HepG2 (cell line): ENCODE measurements around the gene KIRREL3. TPM values are rescaled to one million over a fixed set of nuclear protein-coding genes. Genes with fewer than 3 reads are reported as not detected.

Experiments used
- ATAC-seq: fragments of 200-7000 bp; cut with Tn5 transposase; 3 replicates; pipeline ENCODE4 v1.9.1; 2020; ENCODE audit warnings: mild to moderate bottlenecking, moderate library complexity
- BruUV-seq: library from RNA; stranded (reverse); fragments of 400-500 nt; replicated peaks from 2 replicates; lab custom pipeline; 2021; lab: Mats Ljungman, UMichigan
- CTCF ChIA-PET: fragments of 300-600 bp; formaldehyde crosslinking; extraction: SDS; loops from one replicate; lab custom pipeline; 2021; ENCODE audit warnings: low total read pairs, inconsistent platforms, low intra/inter-chr PET ratio; lab: Yijun Ruan, JAX
- POLR2A ChIA-PET: fragments of 350-600 bp; sonication (Branson Sonifier 250); formaldehyde crosslinking; loops from one replicate; lab custom pipeline; 2020; ENCODE audit warnings: antibody characterized with exemption, inconsistent platforms; lab: Yijun Ruan, JAX
- DNase-seq: peaks from one replicate; pipeline ENCODE4 v3.0.0-alpha.2; 2015; ENCODE audit warnings: low spot score
- FAIRE-seq: peaks from 3 replicates; lab custom pipeline; 2011; peaks lifted over from hg19 to GRCh38; lab: Jason Lieb, UNC
- H2AFZ ChIP-seq: one replicate; pipeline ENCODE4 v1.6.1; 2011; ENCODE audit warnings: low read length, inconsistent platforms
- H3K27ac ChIP-seq: fragments of 300-600 bp; 3 replicates; pipeline ENCODE4 v1.8.0; 2011; ENCODE audit warnings: mixed run types, mild to moderate bottlenecking, mixed read lengths, low read length, inconsistent platforms; ENCODE audit not compliant: insufficient read depth; ENCODE audit errors: extremely low read length
- H3K27me3 ChIP-seq, 2 experiments: fragments of 200-600 bp in 1 of 2; 2 replicates in 1 of 2; 3 replicates in 1 of 2; pipeline versions ENCODE4 v1.6.0 to v1.8.0; 2011; ENCODE audit warnings: low read length in 2 of 2, mild to moderate bottlenecking in 2 of 2, moderate library complexity in 2 of 2, inconsistent platforms in 1 of 2; ENCODE audit not compliant: insufficient read depth in 2 of 2, control insufficient read depth in 1 of 2
- H3K36me3 ChIP-seq, 2 experiments: fragments of 200-600 bp in 1 of 2; replicated peaks in 1 of 2; 2 replicates in 1 of 2; 3 replicates in 1 of 2; pipeline versions ENCODE4 v1.5.1 to v1.8.0; 2011; ENCODE audit warnings: low read length in 2 of 2, inconsistent platforms in 1 of 2; ENCODE audit not compliant: insufficient read depth in 2 of 2, control insufficient read depth in 1 of 2
- H3K4me1 ChIP-seq: 2 replicates; pipeline ENCODE4 v1.5.1; 2012; ENCODE audit warnings: low read length, inconsistent platforms; ENCODE audit not compliant: insufficient read depth
- H3K4me2 ChIP-seq: 2 replicates; pipeline ENCODE4 v1.6.0; 2011; ENCODE audit warnings: low read depth, low read length, inconsistent platforms
- H3K4me3 ChIP-seq, 3 experiments: fragments of 200-600 bp in 1 of 3; sonication (generic), shearing (Covaris generic) in 1 of 3; replicated peaks in 1 of 3; 2 replicates each; pipeline ENCODE4 v1.5.1; 2011 to 2016; ENCODE audit warnings: low read length in 3 of 3, inconsistent platforms in 2 of 3, low read depth in 2 of 3, mild to moderate bottlenecking in 2 of 3, control low read depth in 1 of 3, mixed read lengths in 1 of 3; ENCODE audit not compliant: insufficient read depth in 1 of 3
- H3K79me2 ChIP-seq: one replicate; pipeline ENCODE4 v1.6.1; 2011; ENCODE audit warnings: low read length, inconsistent platforms; ENCODE audit not compliant: insufficient read depth
- H3K9ac ChIP-seq: 2 replicates; pipeline ENCODE4 v1.6.0; 2011; ENCODE audit warnings: mild to moderate bottlenecking, low read depth, low read length, inconsistent platforms; ENCODE audit not compliant: insufficient read depth
- H3K9me3 ChIP-seq: 2 replicates; pipeline ENCODE4 v1.5.1; 2012; ENCODE audit warnings: mild to moderate bottlenecking, low read length
- H4K20me1 ChIP-seq: 2 replicates; pipeline ENCODE4 v1.6.0; 2011; ENCODE audit warnings: inconsistent platforms, mild to moderate bottlenecking, low read length, moderate library complexity; ENCODE audit not compliant: insufficient read depth
- EED ChIP-seq: sonication (generic); formaldehyde crosslinking; IDR thresholded peaks from 2 replicates; pipeline ENCODE4 v1.5.0; 2020; ENCODE audit warnings: mild to moderate bottlenecking, missing genetic modification reagents
- NKX3-1 ChIP-seq: sonication (generic); formaldehyde crosslinking; IDR thresholded peaks from 2 replicates; pipeline ENCODE4 v1.5.0; 2020; ENCODE audit warnings: missing genetic modification reagents
- PHF8 ChIP-seq: sonication (generic); formaldehyde crosslinking; IDR thresholded peaks from 2 replicates; pipeline ENCODE4 v1.5.0; 2020; ENCODE audit warnings: missing genetic modification reagents
- PLRG1 ChIP-seq: fragments of 450-650 bp; conservative IDR thresholded peaks from 2 replicates; pipeline ENCODE4 v1.6.1; 2016
- SALL2 ChIP-seq: sonication (generic); formaldehyde crosslinking; IDR thresholded peaks from 2 replicates; pipeline ENCODE4 v1.8.1; 2023; ENCODE audit warnings: mild to moderate bottlenecking, missing genetic modification reagents, inconsistent platforms
- SIX4 ChIP-seq: sonication (generic); formaldehyde crosslinking; IDR thresholded peaks from 2 replicates; pipeline ENCODE4 v1.4.0; 2020; ENCODE audit warnings: missing genetic modification reagents
- TRIM24 ChIP-seq: sonication (generic); formaldehyde crosslinking; IDR thresholded peaks from 2 replicates; pipeline ENCODE4 v1.8.0; 2022; ENCODE audit warnings: mild to moderate bottlenecking, missing genetic modification reagents
- ZFP37 ChIP-seq: sonication (generic); formaldehyde crosslinking; IDR thresholded peaks from 2 replicates; pipeline ENCODE4 v1.4.0; 2020; ENCODE audit warnings: missing genetic modification reagents, borderline replicate concordance
- ZNF253 ChIP-seq: sonication (generic); formaldehyde crosslinking; IDR thresholded peaks from 2 replicates; pipeline ENCODE4 v1.8.0; 2022; ENCODE audit warnings: mild to moderate bottlenecking, missing genetic modification reagents, borderline replicate concordance
- ZNF484 ChIP-seq: sonication (generic); formaldehyde crosslinking; IDR thresholded peaks from 2 replicates; pipeline ENCODE4 v1.5.1; 2020; ENCODE audit warnings: mild to moderate bottlenecking, low read depth, missing genetic modification reagents, borderline replicate concordance
- ZNF749 ChIP-seq: sonication (generic); formaldehyde crosslinking; IDR thresholded peaks from 2 replicates; pipeline ENCODE4 v1.8.0; 2022; ENCODE audit warnings: mild to moderate bottlenecking, missing genetic modification reagents, moderate library complexity, borderline replicate concordance
- ZSCAN31 ChIP-seq: sonication (generic); formaldehyde crosslinking; IDR thresholded peaks from 2 replicates; pipeline ENCODE4 v1.5.0; 2020; ENCODE audit warnings: low read depth, mild to moderate bottlenecking, missing genetic modification reagents
- WGBS: methylation state at CpG from one replicate; pipeline ENCODE4 v1.1.6; 2017; ENCODE audit warnings: low lambda C conversion rate; 5-methylcytosine and 5-hydroxymethylcytosine counted together
- in situ Hi-C: cut with HindIII; loops from 2 replicates; pipeline ENCODE4 v1.10.0; 2017; ENCODE audit warnings: low pct_unique_long_range_greater_than_20kb; ENCODE audit not compliant: extremely low pct_ligation_motif_present
- intact Hi-C: fragments of 100-400 bp; cut with micrococcal nuclease; formaldehyde crosslinking; loops from one replicate; pipeline ENCODE4 v1.10.0; 2022; ENCODE audit not compliant: unreplicated experiment
- polyA plus RNA-seq, 8 experiments: library from polyadenylated mRNA; depleted of rRNA in 3 of 8; stranded (reverse) in 7 of 8; unstranded in 1 of 8; fragments of >200 nt; fragmentation: Illumina TruSeq in 4 of 8; extraction: Trizol in 4 of 8; gene quantifications; 2 replicates each; pipeline versions ENCODE4 v1.2.1 to v1.2.3, GENCODE V29; 2011 to 2016; ENCODE audit warnings: low read depth in 4 of 8, missing spikeins in 1 of 8, mixed read lengths in 1 of 8; ENCODE audit not compliant: insufficient read depth in 1 of 8
- total RNA-seq, 5 experiments: library from RNA; depleted of rRNA; stranded (reverse); fragments of >200 nt; fragmentation: Illumina TruSeq; extraction: Trizol; gene quantifications; 2 replicates each; pipeline ENCODE4 v1.2.3, GENCODE V29; 2016; ENCODE audit warnings: low read depth in 1 of 5
- TF ChIP-seq, protein P1 (sequence below): sonication (generic); formaldehyde crosslinking; IDR thresholded peaks from 2 replicates; pipeline ENCODE4 v1.5.1; 2020; ENCODE audit warnings: mild to moderate bottlenecking, missing genetic modification reagents, moderate library complexity
- TF ChIP-seq, protein P2 (sequence below): sonication (generic); formaldehyde crosslinking; IDR thresholded peaks from 2 replicates; pipeline ENCODE4 v1.4.0; 2020; ENCODE audit warnings: missing genetic modification reagents, borderline replicate concordance
- TF ChIP-seq, protein P3 (sequence below): sonication (generic); formaldehyde crosslinking; IDR thresholded peaks from 2 replicates; pipeline ENCODE4 v1.4.0; 2020; ENCODE audit warnings: missing genetic modification reagents

KIRREL3 gene
- total and polyA plus RNA-seq, 2 of the 13 experiments (the other 11 are each of a cell fraction or from before 2014, with no cell fraction given): not detected

DNA sequence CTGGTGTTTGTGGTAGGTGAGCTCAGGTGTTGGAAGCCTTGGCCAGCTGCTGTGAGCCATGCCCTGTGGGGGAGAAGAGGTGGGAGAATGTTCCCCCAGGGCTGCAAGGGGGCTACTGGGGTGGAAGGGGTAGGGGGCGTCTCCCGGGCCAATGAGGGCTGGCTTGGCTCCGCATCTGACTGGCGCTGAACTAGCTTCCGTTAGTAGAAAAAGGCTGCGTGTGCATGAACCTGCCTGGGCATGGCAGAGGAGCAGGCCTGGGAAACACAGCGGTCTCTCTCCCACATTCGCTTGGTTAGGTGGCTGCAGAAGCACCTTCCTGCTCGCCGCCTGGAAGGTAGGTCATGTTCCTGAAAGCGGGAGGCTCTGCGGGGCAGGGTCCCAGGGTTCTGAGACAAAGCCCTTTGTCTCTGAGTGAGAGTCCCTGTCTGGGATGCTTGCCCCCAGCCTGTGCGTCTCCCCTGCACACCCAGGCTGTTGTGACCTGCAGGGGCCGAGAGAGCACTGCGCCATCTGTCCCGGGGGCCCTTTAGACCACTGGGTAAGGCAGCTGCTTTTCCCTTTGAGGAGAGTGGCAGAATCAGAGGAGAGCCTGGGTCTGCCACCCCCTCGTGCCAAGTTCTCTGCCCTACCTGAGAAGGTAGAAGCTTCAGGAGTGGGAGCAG, 466.3 kb downstream of the KIRREL3 start:
- no peak for DNase-seq
- no CpG with 5 or more reads among the region's 17 CpGs for WGBS
- POLR2A ChIA-PET: no interaction called here
- Histone ChIP-seq H3K79me2 (no peaks in the 10 kb centered on the region), H3K36me3 (no peaks in the 10 kb centered on the region), H4K20me1 (no peaks in the 10 kb centered on the region), H3K27ac (no peak overlapping the region), H3K27me3 (peaks cover 2 to 16% of the 10 kb centered on the region in 2 experiments; a peak in 3 of 5 replicates), H3K4me2 (no peak overlapping the region), H2AFZ (no peak overlapping the region), H3K9ac (no peak overlapping the region), H3K4me3 (no peak overlapping the region), H3K9me3 (no peaks in the 10 kb centered on the region), H3K4me1 (no peaks in the 10 kb centered on the region)
- ATAC-seq: peak; percentile 35; the same call in 2 of the 3 replicates
- in situ Hi-C loops: no loop called here
- no TSS peak for BruUV-seq
- no peak for FAIRE-seq
- CTCF ChIA-PET: no interaction called here
- intact Hi-C loops: no loop called here
- TF ChIP-seq SIX4 (CRISPR knock-in tag) (no peak), NKX3-1 (CRISPR knock-in tag) (no peak), ZFP37 (CRISPR knock-in tag) (no peak), PLRG1 (no peak), ZNF484 (CRISPR knock-in tag) (no peak), ZSCAN31 (CRISPR knock-in tag) (no peak), PHF8 (CRISPR knock-in tag) (no peak), EED (CRISPR knock-in tag) (no peak), TRIM24 (no peak), ZNF749 (CRISPR knock-in tag) (no peak), ZNF253 (CRISPR knock-in tag) (no peak), SALL2 (CRISPR knock-in tag) (no peak)
- TF ChIP-seq, protein P1, sequence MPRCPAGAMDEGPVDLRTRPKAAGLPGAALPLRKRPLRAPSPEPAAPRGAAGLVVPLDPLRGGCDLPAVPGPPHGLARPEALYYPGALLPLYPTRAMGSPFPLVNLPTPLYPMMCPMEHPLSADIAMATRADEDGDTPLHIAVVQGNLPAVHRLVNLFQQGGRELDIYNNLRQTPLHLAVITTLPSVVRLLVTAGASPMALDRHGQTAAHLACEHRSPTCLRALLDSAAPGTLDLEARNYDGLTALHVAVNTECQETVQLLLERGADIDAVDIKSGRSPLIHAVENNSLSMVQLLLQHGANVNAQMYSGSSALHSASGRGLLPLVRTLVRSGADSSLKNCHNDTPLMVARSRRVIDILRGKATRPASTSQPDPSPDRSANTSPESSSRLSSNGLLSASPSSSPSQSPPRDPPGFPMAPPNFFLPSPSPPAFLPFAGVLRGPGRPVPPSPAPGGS (CRISPR knock-in tag): no peak
- TF ChIP-seq, protein P2, sequence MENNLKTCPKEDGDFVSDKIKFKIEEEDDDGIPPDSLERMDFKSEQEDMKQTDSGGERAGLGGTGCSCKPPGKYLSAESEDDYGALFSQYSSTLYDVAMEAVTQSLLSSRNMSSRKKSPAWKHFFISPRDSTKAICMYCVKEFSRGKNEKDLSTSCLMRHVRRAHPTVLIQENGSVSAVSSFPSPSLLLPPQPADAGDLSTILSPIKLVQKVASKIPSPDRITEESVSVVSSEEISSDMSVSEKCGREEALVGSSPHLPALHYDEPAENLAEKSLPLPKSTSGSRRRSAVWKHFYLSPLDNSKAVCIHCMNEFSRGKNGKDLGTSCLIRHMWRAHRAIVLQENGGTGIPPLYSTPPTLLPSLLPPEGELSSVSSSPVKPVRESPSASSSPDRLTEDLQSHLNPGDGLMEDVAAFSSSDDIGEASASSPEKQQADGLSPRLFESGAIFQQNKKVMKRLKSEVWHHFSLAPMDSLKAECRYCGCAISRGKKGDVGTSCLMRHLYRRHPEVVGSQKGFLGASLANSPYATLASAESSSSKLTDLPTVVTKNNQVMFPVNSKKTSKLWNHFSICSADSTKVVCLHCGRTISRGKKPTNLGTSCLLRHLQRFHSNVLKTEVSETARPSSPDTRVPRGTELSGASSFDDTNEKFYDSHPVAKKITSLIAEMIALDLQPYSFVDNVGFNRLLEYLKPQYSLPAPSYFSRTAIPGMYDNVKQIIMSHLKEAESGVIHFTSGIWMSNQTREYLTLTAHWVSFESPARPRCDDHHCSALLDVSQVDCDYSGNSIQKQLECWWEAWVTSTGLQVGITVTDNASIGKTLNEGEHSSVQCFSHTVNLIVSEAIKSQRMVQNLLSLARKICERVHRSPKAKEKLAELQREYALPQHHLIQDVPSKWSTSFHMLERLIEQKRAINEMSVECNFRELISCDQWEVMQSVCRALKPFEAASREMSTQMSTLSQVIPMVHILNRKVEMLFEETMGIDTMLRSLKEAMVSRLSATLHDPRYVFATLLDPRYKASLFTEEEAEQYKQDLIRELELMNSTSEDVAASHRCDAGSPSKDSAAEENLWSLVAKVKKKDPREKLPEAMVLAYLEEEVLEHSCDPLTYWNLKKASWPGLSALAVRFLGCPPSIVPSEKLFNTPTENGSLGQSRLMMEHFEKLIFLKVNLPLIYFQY (CRISPR knock-in tag): no peak
- TF ChIP-seq, protein P3, sequence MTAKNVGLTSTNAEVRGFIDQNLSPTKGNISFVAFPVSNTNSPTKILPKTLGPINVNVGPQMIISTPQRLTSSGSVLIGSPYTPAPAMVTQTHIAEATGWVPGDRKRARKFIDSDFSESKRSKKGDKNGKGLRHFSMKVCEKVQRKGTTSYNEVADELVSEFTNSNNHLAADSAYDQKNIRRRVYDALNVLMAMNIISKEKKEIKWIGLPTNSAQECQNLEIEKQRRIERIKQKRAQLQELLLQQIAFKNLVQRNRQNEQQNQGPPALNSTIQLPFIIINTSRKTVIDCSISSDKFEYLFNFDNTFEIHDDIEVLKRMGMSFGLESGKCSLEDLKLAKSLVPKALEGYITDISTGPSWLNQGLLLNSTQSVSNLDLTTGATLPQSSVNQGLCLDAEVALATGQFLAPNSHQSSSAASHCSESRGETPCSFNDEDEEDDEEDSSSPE (CRISPR knock-in tag): no peak
